ENCODE data around the gene UXS1. TPM values are rescaled to one million over a fixed set of nuclear protein-coding genes. Genes with fewer than 3 reads are reported as not detected.

UXS1 gene
- total RNA-seq, 2 experiments from 2014 or later = 20.5 to 21.9 TPM

DNA sequence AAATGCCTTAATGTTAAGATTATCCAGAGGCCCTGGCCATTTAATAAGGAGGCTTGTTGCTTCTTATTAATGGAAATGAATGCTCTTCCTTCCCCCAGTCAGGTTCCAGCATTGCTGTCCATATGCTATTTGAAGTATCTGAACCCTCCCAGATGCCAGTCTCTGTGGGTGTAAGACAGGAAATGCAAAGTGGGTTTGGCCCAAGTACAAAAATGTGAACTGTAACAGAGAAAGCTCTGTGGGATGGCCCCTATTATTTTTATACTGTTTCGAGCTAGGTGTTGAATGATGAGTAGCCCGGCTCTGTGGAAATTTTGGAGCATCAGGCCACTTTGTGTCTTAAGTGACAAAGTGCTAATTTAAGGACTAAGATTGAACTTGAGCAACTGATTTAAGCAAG is 141.0 kb downstream of the UXS1 start:
- H3K4me3 ChIP-seq (ENCODE audit: low read depth, low read length, poor library complexity, severe bottlenecking) = no peak overlapping the region
- H4K20me1 ChIP-seq (ENCODE audit: insufficient read depth, low read length) = no peaks in the 10 kb centered on the region
- no peak overlapping the region for H3K4me2 ChIP-seq (ENCODE audit: low read length)
- no peaks in the 10 kb centered on the region for H3K4me1 ChIP-seq (ENCODE audit: insufficient read depth, low read length, poor library complexity, severe bottlenecking)
- H3K9me3 ChIP-seq (ENCODE audit: low read length) = no peaks in the 10 kb centered on the region
- BruUV-seq (replicated peaks) = no TSS peak
- no peak for DNase-seq (ENCODE audit: low spot score)
- H3K9me2 ChIP-seq (ENCODE audit: insufficient read depth, low read length) = no peaks in the 10 kb centered on the region
- no peaks in the 10 kb centered on the region for H3K79me2 ChIP-seq (ENCODE audit: insufficient read depth, low read depth, low read length)
- CTCF ChIA-PET (ENCODE audit: unreplicated experiment) = no interaction called here
- no peak for TF ChIP-seq CTCF (conservative IDR thresholded peaks at IDR 0.05; ENCODE audit: low read length)
- no peak for TF ChIP-seq EZH2phosphoT487 (IDR thresholded peaks at IDR 0.05; ENCODE audit: borderline replicate concordance, low read depth, low read length)
- H3K36me3 ChIP-seq (ENCODE audit: insufficient read depth, low read length) = no peaks in the 10 kb centered on the region
- no peak overlapping the region for H2AFZ ChIP-seq (ENCODE audit: low read length)
- POLR2A ChIA-PET = interaction anchor here (0.6 kb wide), 1 partner anchor 68 kb away, joined by 3 read pairs; no protein-coding TSS in a partner anchor
- intact Hi-C loops (cut with micrococcal nuclease; ENCODE audit: unreplicated experiment) = no loop called here
- no peak overlapping the region for H3K27ac ChIP-seq (ENCODE audit: low read depth, low read length, poor library complexity, severe bottlenecking)

DNA sequence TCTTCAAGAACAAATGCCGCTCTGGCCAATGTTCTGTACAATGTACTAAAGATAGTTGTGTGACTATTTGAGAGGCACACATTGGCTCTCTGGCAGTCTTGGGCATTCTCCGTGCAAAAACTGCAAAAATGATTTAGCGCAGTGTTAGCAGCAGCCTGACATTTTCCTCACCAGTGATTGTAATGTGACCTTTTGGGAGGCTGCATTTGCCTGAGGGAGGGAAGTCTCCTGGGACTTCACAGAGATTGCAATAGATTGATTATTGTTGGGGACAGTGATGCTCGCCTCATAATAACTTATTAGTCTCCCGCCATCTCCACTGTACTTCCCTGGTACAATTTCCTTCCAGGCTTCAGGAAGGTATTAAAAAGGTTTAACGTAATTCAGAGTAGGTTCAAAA is 149.2 kb downstream of the UXS1 start:
- Histone ChIP-seq H4K20me1 (ENCODE audit: insufficient read depth, low read length) (no peaks in the 10 kb centered on the region), H3K4me3 (ENCODE audit: low read depth, low read length, poor library complexity, severe bottlenecking) (no peak overlapping the region), H3K27ac (ENCODE audit: low read depth, low read length, poor library complexity, severe bottlenecking) (no peak overlapping the region), H3K36me3 (ENCODE audit: insufficient read depth, low read length) (no peaks in the 10 kb centered on the region), H3K4me1 (ENCODE audit: insufficient read depth, low read length, poor library complexity, severe bottlenecking) (no peaks in the 10 kb centered on the region), H2AFZ (ENCODE audit: low read length) (no peak overlapping the region), H3K9me3 (ENCODE audit: low read length) (no peaks in the 10 kb centered on the region), H3K79me2 (ENCODE audit: insufficient read depth, low read depth, low read length) (no peaks in the 10 kb centered on the region), H3K9me2 (ENCODE audit: insufficient read depth, low read length) (no peaks in the 10 kb centered on the region), H3K4me2 (ENCODE audit: low read length) (no peak overlapping the region)
- POLR2A ChIA-PET = no interaction called here
- no peak for TF ChIP-seq EZH2phosphoT487 (IDR thresholded peaks at IDR 0.05; ENCODE audit: borderline replicate concordance, low read depth, low read length)
- no peak for TF ChIP-seq CTCF (conservative IDR thresholded peaks at IDR 0.05; ENCODE audit: low read length)
- DNase-seq (ENCODE audit: low spot score) = no peak
- intact Hi-C loops (cut with micrococcal nuclease; ENCODE audit: unreplicated experiment) = no loop called here
- BruUV-seq (replicated peaks) = no TSS peak
- CTCF ChIA-PET (ENCODE audit: unreplicated experiment) = interaction anchor here (0.5 kb wide), 1 partner anchor 310 kb away, joined by 3 read pairs; no protein-coding TSS in a partner anchor

GRCh38 chr2:106044021-106044420 is 150.1 kb downstream of the UXS1 start:
- POLR2A ChIA-PET = no interaction called here
- H3K36me3 ChIP-seq (ENCODE audit: insufficient read depth, low read length) = no peaks in the 10 kb centered on the region
- H2AFZ ChIP-seq (ENCODE audit: low read length) = no peak overlapping the region
- H3K27ac ChIP-seq (ENCODE audit: low read depth, low read length, poor library complexity, severe bottlenecking) = no peak overlapping the region
- H4K20me1 ChIP-seq (ENCODE audit: insufficient read depth, low read length) = no peaks in the 10 kb centered on the region
- no peaks in the 10 kb centered on the region for H3K79me2 ChIP-seq (ENCODE audit: insufficient read depth, low read depth, low read length)
- no peak overlapping the region for H3K4me2 ChIP-seq (ENCODE audit: low read length)
- TF ChIP-seq CTCF (conservative IDR thresholded peaks at IDR 0.05; ENCODE audit: low read length) = no peak
- TF ChIP-seq EZH2phosphoT487 (IDR thresholded peaks at IDR 0.05; ENCODE audit: borderline replicate concordance, low read depth, low read length) = no peak
- H3K9me2 ChIP-seq (ENCODE audit: insufficient read depth, low read length) = no peaks in the 10 kb centered on the region
- CTCF ChIA-PET (ENCODE audit: unreplicated experiment) = no interaction called here
- intact Hi-C loops (cut with micrococcal nuclease; ENCODE audit: unreplicated experiment) = no loop called here
- H3K4me3 ChIP-seq (ENCODE audit: low read depth, low read length, poor library complexity, severe bottlenecking) = no peak overlapping the region
- H3K9me3 ChIP-seq (ENCODE audit: low read length) = no peaks in the 10 kb centered on the region
- H3K4me1 ChIP-seq (ENCODE audit: insufficient read depth, low read length, poor library complexity, severe bottlenecking) = no peaks in the 10 kb centered on the region
- DNase-seq (ENCODE audit: low spot score) = no peak
- no TSS peak for BruUV-seq (replicated peaks)
